Loucy (cell line): ENCODE measurements around the gene SEPTIN2.

Experiments
- H2AFZ ChIP-seq: fragments of 200-600 bp; sonication (generic); 2 replicates; pipeline ENCODE4 v1.6.0; 2016; ENCODE audit warnings: antibody characterized with exemption, mild to moderate bottlenecking, low read length, moderate library complexity
- H3F3A ChIP-seq: fragments of 200-600 bp; 2 replicates; pipeline ENCODE4 v1.6.0; 2016; ENCODE audit warnings: antibody characterized with exemption, low read depth, mild to moderate bottlenecking
- H3K27me3 ChIP-seq: fragments of 200-600 bp; sonication (generic); 2 replicates; pipeline ENCODE4 v1.6.1; 2014; ENCODE audit warnings: low read length, mild to moderate bottlenecking; ENCODE audit not compliant: insufficient read depth, poor library complexity, severe bottlenecking
- H3K36me3 ChIP-seq: fragments of 200-600 bp; sonication (generic); 2 replicates; pipeline ENCODE4 v1.6.1; 2016; ENCODE audit warnings: low read length; ENCODE audit not compliant: insufficient read depth
- H3K4me1 ChIP-seq: fragments of 200-600 bp; sonication (generic); 2 replicates; pipeline ENCODE4 v1.5.1; 2014; ENCODE audit warnings: low read length, mild to moderate bottlenecking; ENCODE audit not compliant: insufficient read depth, poor library complexity, severe bottlenecking
- H3K4me2 ChIP-seq: fragments of 200-600 bp; sonication (generic); 2 replicates; pipeline ENCODE4 v1.6.0; 2014; ENCODE audit warnings: antibody characterized with exemption, low read length, low read depth, mild to moderate bottlenecking; ENCODE audit not compliant: poor library complexity, severe bottlenecking
- H3K4me3 ChIP-seq: fragments of 200-600 bp; sonication (generic); 2 replicates; pipeline ENCODE4 v1.5.1; 2014; ENCODE audit warnings: low read length, mild to moderate bottlenecking, mixed read lengths; ENCODE audit not compliant: poor library complexity, severe bottlenecking
- H3K79me2 ChIP-seq: fragments of 200-600 bp; sonication (generic); 2 replicates; pipeline ENCODE4 v1.6.1; 2014; ENCODE audit warnings: low read length; ENCODE audit not compliant: insufficient read depth
- H3K9ac ChIP-seq: fragments of 200-600 bp; sonication (generic); 2 replicates; pipeline ENCODE4 v1.6.0; 2014; ENCODE audit warnings: mild to moderate bottlenecking, low read depth, low read length, moderate library complexity; ENCODE audit not compliant: poor library complexity, severe bottlenecking
- H3K9me2 ChIP-seq: fragments of 200-600 bp; sonication (generic); replicated peaks from 2 replicates; pipeline ENCODE4 v1.6.1; 2016; ENCODE audit warnings: low read depth, low read length, mixed read lengths
- H3K9me3 ChIP-seq: fragments of 200-600 bp; sonication (generic); 2 replicates; pipeline ENCODE4 v1.6.1; 2014; ENCODE audit warnings: mild to moderate bottlenecking, antibody characterized with exemption, low read length, low read depth; ENCODE audit not compliant: insufficient read depth
- H4K20me1 ChIP-seq: fragments of 200-600 bp; sonication (generic); 2 replicates; pipeline ENCODE4 v1.6.0; 2014; ENCODE audit warnings: antibody characterized with exemption, low read length, mild to moderate bottlenecking; ENCODE audit not compliant: insufficient read depth, poor library complexity, severe bottlenecking
- EZH2phosphoT487 ChIP-seq: fragments of 200-600 bp; IDR thresholded peaks from 2 replicates; pipeline ENCODE4 v1.6.1; 2018; ENCODE audit warnings: antibody characterized with exemption, mild to moderate bottlenecking, moderate library complexity, borderline replicate concordance
- TF ChIP-seq, protein P1 (sequence below): fragments of 200-600 bp; sonication (generic); conservative IDR thresholded peaks from 2 replicates; pipeline ENCODE4 v1.5.1; 2014; ENCODE audit warnings: mild to moderate bottlenecking, antibody characterized with exemption, low read length

Gene SEPTIN2

GRCh38 chr2:241282555-241282954 lies 33.2 kb upstream of the SEPTIN2 start:
- H3K4me3 ChIP-seq, result no peak overlapping the region
- H3F3A ChIP-seq, result 0 out of 2 replicates have a peak, but pooled peaks cover 3% of the 10 kb centered on the region
- no peak overlapping the region for H2AFZ ChIP-seq
- H3K27me3 ChIP-seq, result no peaks in the 10 kb centered on the region
- peaks cover 83% of the 10 kb centered on the region for H3K79me2 ChIP-seq
- H3K36me3 ChIP-seq, result no peaks in the 10 kb centered on the region; the same call in 1 of the 2 replicates
- H4K20me1 ChIP-seq, result peaks cover 8% of the 10 kb centered on the region
- peaks cover 1% of the 10 kb centered on the region for H3K4me1 ChIP-seq
- H3K9ac ChIP-seq, result no peak overlapping the region
- TF ChIP-seq, protein P1, sequence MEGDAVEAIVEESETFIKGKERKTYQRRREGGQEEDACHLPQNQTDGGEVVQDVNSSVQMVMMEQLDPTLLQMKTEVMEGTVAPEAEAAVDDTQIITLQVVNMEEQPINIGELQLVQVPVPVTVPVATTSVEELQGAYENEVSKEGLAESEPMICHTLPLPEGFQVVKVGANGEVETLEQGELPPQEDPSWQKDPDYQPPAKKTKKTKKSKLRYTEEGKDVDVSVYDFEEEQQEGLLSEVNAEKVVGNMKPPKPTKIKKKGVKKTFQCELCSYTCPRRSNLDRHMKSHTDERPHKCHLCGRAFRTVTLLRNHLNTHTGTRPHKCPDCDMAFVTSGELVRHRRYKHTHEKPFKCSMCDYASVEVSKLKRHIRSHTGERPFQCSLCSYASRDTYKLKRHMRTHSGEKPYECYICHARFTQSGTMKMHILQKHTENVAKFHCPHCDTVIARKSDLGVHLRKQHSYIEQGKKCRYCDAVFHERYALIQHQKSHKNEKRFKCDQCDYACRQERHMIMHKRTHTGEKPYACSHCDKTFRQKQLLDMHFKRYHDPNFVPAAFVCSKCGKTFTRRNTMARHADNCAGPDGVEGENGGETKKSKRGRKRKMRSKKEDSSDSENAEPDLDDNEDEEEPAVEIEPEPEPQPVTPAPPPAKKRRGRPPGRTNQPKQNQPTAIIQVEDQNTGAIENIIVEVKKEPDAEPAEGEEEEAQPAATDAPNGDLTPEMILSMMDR, result no peak
- TF ChIP-seq EZH2phosphoT487, result no peak
- H3K9me3 ChIP-seq, result no peaks in the 10 kb centered on the region
- H3K4me2 ChIP-seq, result no peak overlapping the region
- H3K9me2 ChIP-seq, result no peaks in the 10 kb centered on the region

- Histone ChIP-seq H3K4me1 (peaks cover 16% of the 10 kb centered on the region), H3K4me3 (no peak overlapping the region), H2AFZ (no peak overlapping the region), H3K9ac (no peak overlapping the region), H3K36me3 (no peaks in the 10 kb centered on the region; the same call in 1 of the 2 replicates), H3K79me2 (peaks cover 86% of the 10 kb centered on the region), H3K9me2 (no peaks in the 10 kb centered on the region), H3F3A (peaks cover 3% of the 10 kb centered on the region; the same call in 1 of the 2 replicates), H3K27me3 (no peaks in the 10 kb centered on the region), H3K4me2 (no peak overlapping the region), H4K20me1 (peaks cover 7% of the 10 kb centered on the region), H3K9me3 (no peaks in the 10 kb centered on the region)
- TF ChIP-seq, protein P1, result no peak
- no peak for TF ChIP-seq EZH2phosphoT487
Measured at GRCh38 chr2:241285596-241285995, 30.1 kb upstream of the SEPTIN2 start.

GRCh38 chr2:241286348-241287090 lies 29.2 kb upstream of the SEPTIN2 start:
- Histone ChIP-seq H3K4me1 (peaks cover 23% of the 10 kb centered on the region), H2AFZ (no peak overlapping the region), H3K9me2 (no peaks in the 10 kb centered on the region), H3K27me3 (no peaks in the 10 kb centered on the region), H3K4me2 (no peak overlapping the region), H4K20me1 (peaks cover 7% of the 10 kb centered on the region), H3K79me2 (peaks cover 87% of the 10 kb centered on the region), H3K4me3 (no peak overlapping the region), H3K9ac (no peak overlapping the region), H3F3A (peaks cover 7% of the 10 kb centered on the region; the same call in 1 of the 2 replicates), H3K36me3 (no peaks in the 10 kb centered on the region; the same call in 1 of the 2 replicates), H3K9me3 (no peaks in the 10 kb centered on the region)
- no peak for TF ChIP-seq EZH2phosphoT487
- TF ChIP-seq, protein P1, result no peak
